ELR (cell line): ENCODE data around the gene GALNT9.
"Not testable (repeated sequence)": the region's sequence is repeated elsewhere in the genome, so short reads cannot be mapped to it uniquely, and the experiment has no call there.

Experiments
- DNase-seq: peaks from one replicate; pipeline ENCODE4 v3.0.0-alpha.2; 2015; ENCODE audit warnings: low read depth

Gene GALNT9

GRCh38 chr12:132329036-132329719, at the start of gene GALNT9:
GALNT9 (minus strand) TSS chr12:132329589; CDS start chr12:132329203, 386 bp downstream.
- no peak for DNase-seq

GRCh38 chr12:132379057-132379456, 49.7 kb upstream of the GALNT9 start:
- DNase-seq, result not testable (repeated sequence)

GRCh38 chr12:132377147-132377546, 47.8 kb upstream of the GALNT9 start:
- DNase-seq, result no peak

GRCh38 chr12:132376464-132376830, 47.1 kb upstream of the GALNT9 start:
- no peak for DNase-seq

GRCh38 chr12:132375747-132376463, 46.5 kb upstream of the GALNT9 start:
- DNase-seq, result no peak

GRCh38 chr12:132374612-132375445, 45.4 kb upstream of the GALNT9 start:
- no peak for DNase-seq

GRCh38 chr12:132373901-132374611, 44.7 kb upstream of the GALNT9 start:
- peak; percentile 25 for DNase-seq

- DNase-seq, result no peak
Measured at GRCh38 chr12:132367852-132368251, 38.5 kb upstream of the GALNT9 start.

GRCh38 chr12:132367071-132367851, 37.9 kb upstream of the GALNT9 start:
- DNase-seq, result no peak

GRCh38 chr12:132366341-132366861, 37.0 kb upstream of the GALNT9 start:
- DNase-seq, result no peak

- no peak for DNase-seq
Measured at GRCh38 chr12:132365226-132365625, 35.8 kb upstream of the GALNT9 start.

- no peak for DNase-seq
Measured at GRCh38 chr12:132364348-132364902, 35.0 kb upstream of the GALNT9 start.

GRCh38 chr12:132363661-132364347, 34.4 kb upstream of the GALNT9 start:
- no peak for DNase-seq

GRCh38 chr12:132362996-132363660, 33.7 kb upstream of the GALNT9 start:
- DNase-seq, result no peak

- no peak for DNase-seq
Measured at GRCh38 chr12:132360906-132361777, 31.8 kb upstream of the GALNT9 start.

- no peak for DNase-seq
Measured at GRCh38 chr12:132360410-132360809, 31.0 kb upstream of the GALNT9 start.

- no peak for DNase-seq
Measured at GRCh38 chr12:132359971-132360370, 30.6 kb upstream of the GALNT9 start.

GRCh38 chr12:132359551-132359950, 30.2 kb upstream of the GALNT9 start:
- DNase-seq, result no peak
